Pulmonary artery endothelial cell (primary cell): ENCODE measurements around the gene TRIM67. TPM values are rescaled to one million over a fixed set of nuclear protein-coding genes. Genes with fewer than 3 reads are reported as not detected.

Source experiments
- DNase-seq: peaks from one replicate; pipeline ENCODE4 v3.0.0-alpha.2; 2011; ENCODE audit warnings: low read depth, low spot score
- total RNA-seq: library from RNA; depleted of rRNA; stranded (reverse); fragments of >200 nt; gene quantifications from 2 replicates; pipeline ENCODE4 v1.2.3, GENCODE V29; 2014

Gene TRIM67
- total RNA-seq, 1 donor from 2014 or later = not detected

DNA sequence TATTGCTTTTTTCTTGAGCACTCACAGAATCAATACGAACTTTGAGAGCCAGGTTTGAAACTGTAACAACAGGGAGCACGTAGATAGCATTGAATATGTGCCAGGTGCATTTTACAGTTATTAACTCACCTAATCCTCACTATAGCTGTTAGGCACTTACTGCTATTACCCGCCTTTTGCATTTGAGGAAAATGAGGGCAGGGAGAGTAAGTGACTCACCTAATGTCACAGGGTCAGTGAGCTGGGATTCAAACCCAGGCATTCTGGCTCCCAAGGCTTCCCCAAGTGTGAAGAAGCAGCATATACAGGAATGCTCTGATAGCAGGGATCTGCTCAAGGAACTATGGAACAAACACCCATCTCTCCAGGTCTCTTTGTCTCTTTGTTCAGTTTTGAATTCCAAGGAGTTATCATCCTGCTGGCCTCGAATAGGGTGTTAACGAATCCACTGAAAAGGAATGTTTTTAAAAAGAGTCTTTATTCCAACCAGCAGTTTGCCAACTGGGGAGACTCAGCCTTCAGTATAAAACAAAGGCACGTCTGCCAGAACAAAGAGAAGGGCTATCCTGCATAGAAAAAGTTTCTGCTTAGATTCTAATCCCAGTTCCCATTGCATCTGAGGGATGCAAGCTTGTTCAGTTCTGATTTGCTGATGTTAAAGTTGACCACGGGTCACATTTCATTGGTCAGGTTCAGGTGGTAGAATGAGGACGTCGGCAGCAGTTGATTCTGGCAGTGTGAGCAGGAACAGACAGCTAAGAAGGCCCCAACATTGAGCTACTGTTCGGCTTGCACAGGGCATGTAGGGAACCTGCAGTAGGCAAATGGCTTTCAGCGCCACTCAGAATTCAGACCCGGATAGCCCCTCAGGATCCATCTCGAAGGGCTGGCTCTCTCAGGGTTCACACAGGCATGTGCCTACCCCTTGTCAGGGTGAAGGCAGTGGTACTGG is 22.1 kb downstream of the TRIM67 start:
- DNase-seq = no peak

DNA sequence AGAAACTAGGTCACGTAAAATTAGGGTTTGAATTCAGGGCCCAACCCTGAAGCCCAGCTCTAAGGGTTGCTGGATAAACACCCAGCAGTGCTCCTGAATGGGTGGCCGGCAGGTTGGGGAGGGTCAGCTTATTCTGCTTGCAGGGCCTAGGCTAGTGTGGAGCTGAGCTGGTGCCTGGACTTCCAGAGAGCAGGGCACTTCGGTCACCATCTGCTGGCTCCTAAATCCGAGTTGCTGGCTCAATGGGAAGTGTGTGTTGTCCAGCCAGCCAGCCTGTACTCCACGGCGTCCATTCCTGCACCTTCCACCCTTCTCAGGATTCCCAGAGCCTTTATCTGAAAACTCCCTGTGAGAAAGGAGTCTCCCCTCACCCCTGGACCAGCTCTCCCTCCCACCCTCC is 23.0 kb downstream of the TRIM67 start:
- no peak for DNase-seq

- DNase-seq = no peak
Measured at GRCh38 chr1:231185391-231185790, 23.5 kb downstream of the TRIM67 start.

DNA sequence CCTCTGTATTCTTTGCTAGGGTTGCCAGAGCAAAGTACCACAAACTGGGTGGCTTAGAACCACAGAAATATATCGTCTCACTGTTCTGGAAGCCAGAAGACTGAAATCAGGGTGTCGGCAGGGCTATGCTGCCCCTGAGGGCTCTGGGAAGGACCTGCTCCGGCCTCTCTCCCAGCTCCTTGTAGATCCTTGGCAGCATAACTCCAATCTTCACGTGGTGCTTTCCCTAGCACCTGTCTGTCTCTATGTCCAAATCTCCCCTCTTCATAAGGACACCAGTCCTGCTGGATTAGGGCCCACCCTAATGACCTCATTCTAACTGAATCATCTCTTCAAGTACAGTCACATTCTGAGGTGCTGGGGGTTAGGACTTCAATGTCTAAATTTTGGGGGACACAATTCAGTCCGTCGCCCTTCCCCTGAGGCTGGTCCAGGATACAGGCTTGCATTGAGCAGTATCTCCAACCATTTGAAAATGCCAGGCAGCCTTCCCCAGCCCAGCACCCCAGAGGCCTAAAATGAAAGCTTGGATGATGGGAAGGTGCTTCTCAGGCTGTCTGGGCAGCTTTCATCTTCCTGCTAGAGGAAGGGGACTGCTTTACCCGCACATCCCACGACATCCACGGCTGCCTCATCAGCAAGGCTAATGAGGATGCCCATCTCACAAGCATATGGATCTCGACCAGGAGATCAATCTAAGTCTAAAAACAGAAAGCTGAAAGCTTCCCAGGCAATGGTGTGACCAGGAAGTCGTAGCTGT is 24.7 kb downstream of the TRIM67 start:
- DNase-seq = no peak

DNA sequence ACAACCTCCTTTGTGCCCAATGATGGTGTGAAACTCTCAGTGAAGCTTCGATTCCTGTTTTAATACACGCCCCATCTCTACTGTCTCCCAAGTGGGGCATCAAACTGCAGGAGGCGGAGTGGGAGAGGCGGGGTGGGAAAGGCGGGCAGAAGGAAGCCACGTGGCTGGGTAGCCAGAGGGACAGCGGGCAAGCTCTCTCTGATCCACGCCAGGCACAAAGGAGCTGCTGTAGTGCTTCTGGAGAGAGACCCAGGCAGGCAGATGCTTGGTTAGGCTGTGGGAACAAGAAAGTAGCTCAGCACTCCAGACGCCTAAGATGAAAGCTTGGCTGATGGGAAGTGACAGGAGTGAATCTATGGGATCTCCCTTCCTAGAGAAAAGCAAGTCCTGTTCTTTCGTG is 25.7 kb downstream of the TRIM67 start:
- no peak for DNase-seq

GRCh38 chr1:231188072-231188471 is 26.2 kb downstream of the TRIM67 start:
- DNase-seq = no peak

DNA sequence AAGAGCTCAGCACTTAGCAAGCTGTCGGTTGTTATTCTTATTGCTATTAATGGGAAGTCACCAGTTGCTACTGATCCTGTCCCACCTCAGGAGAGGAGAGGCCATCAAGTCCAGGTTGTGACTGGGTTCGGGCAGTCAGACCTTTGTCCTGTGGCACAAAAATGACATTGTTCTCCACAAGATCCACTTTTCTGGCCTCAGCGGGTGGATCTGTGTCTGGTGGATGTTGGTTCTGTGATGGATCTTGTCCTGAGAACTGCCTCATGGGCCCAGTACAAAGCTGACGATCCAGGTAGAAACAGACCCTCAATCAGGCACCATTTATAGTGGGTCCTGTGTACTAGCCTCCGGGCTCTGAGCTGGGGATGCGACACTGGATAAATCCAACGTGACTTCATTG is 26.9 kb downstream of the TRIM67 start:
- DNase-seq = no peak

DNA sequence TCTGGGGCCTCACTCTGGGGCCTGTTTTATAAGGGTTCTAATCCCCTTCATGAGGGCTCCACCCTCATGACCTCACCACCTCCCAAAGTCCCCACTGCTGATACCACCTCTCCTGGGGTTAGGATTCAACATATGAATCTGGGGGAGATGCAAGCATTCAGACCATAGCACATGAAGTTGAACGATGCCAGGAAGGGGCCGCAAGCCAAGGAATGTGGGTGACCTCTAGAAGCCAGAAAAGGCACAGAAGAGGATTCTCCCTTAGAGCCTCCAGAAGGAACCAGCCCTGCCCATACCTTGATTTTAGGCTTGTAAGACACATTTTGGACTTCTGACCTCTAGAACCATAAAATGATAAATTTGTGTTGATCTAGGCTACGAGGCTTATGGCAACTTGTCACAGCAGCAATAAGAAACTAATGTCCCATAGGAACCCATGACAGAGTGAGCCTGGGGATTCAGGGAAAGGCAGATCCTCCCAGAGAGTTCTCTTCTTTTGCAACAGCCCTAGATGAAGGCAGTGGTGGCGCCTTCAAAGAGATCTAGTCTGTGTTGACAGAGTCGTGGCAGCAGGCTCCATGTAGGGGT is 27.9 kb downstream of the TRIM67 start:
- DNase-seq = no peak

GRCh38 chr1:231190456-231190855 is 28.6 kb downstream of the TRIM67 start:
- no peak for DNase-seq

GRCh38 chr1:231192620-231193163 is 30.8 kb downstream of the TRIM67 start:
- DNase-seq = peak; percentile 51

DNA sequence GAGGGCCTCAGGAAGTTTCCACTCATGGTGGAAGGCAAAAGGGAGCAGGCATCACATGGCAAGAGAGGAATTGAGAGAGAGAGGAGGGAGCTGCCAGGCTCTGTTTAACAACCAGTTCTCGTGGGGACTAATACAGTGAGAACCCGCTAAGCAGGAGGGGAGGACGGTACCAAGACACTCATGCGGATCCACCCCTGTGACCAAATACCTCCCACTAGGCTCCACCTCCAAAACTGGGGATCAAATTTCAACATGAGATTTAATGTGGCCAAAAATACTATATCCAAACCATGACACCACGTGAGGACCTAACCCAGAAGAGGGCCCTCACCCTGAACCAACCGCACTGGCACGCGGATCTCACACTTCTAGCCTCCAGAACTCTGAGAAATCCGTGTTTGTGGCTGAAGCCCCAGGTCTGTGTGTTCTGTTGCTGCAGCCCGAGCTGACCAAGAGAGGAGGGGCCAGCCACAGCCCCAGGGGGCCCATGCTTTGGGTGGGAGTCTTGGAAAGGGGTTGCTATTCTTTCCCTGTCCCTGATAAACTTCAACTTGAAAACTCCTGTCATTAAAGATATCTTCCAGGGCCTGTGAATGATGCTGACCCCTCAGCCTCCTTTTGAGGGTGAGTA is 32.0 kb downstream of the TRIM67 start:
- no peak for DNase-seq

GRCh38 chr1:231194476-231194842 is 32.6 kb downstream of the TRIM67 start:
- DNase-seq = no peak

- DNase-seq = no peak
Measured at GRCh38 chr1:231194843-231195516, 33.1 kb downstream of the TRIM67 start.

DNA sequence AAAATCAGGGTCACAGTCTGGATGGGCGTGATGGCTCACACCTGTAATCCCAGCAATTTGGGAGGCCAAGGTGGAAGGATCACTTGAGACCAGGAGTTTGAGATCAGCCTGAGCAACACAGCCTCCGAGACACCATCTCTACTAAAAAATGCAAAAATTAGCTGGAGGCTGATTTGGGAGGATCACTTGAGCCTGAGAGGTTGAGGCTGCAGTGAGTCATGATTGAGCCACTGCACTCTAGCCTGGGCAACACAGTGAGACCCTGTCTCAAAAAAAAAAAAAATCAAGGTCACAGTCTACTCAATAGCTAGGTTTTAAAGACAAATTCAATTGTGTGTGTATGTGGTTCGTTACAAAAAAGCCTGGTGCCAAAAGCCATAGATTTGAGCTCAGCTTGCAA is 34.4 kb downstream of the TRIM67 start:
- no peak for DNase-seq

DNA sequence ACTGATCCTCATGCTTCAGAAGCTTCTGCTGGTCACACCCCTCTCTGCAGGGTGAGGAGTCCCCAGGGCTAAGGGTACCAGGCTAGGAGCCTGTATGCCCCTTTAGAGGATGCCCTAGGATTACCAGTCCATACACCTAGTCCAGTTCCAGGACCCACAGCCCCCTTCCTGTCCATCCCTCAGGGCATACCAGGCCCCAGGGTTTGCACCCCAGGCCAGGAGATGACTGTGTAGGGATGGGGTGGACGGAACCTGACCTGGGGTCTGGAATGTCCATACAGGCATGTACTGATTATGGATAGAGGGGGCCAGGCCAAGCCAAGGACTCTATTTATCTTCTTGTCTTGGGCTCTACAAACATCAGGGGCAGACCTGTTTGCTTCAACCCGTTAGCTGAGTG is 34.9 kb downstream of the TRIM67 start:
- DNase-seq = no peak

GRCh38 chr1:231199868-231200267 is 38.0 kb downstream of the TRIM67 start:
- DNase-seq = no peak

DNA sequence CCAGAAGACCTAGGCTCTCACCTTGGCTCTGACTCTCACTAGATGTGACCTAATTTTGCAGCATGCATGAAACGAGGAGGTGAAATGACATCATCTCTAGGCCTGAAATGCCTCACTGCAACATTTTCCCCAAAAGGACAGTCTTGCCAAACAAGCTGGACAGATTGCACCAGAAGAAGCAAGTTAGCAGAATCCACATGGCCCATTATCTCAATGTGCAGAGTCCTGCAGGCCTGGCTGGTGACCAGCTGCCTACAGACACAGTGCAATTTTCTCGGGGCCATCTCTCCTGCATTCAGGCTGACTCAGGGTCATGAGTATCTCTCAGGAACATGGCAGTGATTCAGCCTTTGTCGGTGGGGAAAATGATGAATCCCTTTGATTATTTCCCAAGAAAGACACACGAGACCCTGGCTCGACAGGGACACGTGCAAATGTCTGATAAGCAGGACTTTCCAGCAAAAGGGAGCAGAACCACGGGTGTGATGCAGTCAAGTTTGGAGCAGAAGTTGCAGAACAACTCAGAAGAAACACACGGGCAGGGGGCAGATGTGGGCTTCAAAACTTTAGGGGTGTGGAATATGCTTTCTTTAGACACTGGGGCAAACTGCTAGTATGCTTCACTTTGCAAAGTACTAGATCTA is 38.7 kb downstream of the TRIM67 start:
- DNase-seq = no peak

GRCh38 chr1:231201375-231201978 is 39.6 kb downstream of the TRIM67 start:
- DNase-seq = no peak

- DNase-seq = no peak
Measured at GRCh38 chr1:231201979-231202633, 40.2 kb downstream of the TRIM67 start.
